IPS-15b (cell line): Measurements from ENCODE around the gene AOC1.
A peak's percentile ranks its signal among the peaks of the same experiment; 100 is the strongest.

Experiments
- H3K27me3 ChIP-seq: one replicate; pipeline ENCODE4 v1.6.1; 2013; ENCODE audit warnings: low read length; ENCODE audit not compliant: control insufficient read depth, insufficient read depth
- H3K36me3 ChIP-seq: one replicate; pipeline ENCODE4 v1.6.1; 2013; ENCODE audit warnings: low read length; ENCODE audit not compliant: control insufficient read depth, insufficient read depth
- H3K4me1 ChIP-seq: one replicate; pipeline ENCODE4 v1.6.1; 2013; ENCODE audit warnings: mild to moderate bottlenecking, low read length; ENCODE audit not compliant: control insufficient read depth, insufficient read depth
- H3K4me3 ChIP-seq: one replicate; pipeline ENCODE4 v1.5.1; 2013; ENCODE audit warnings: low read depth, low read length
- H3K9ac ChIP-seq: one replicate; pipeline ENCODE4 v1.6.1; 2013; ENCODE audit warnings: low read depth, mild to moderate bottlenecking, low read length
- H3K9me3 ChIP-seq: one replicate; pipeline ENCODE4 v1.6.1; 2013; ENCODE audit warnings: mild to moderate bottlenecking, low read length; ENCODE audit not compliant: control insufficient read depth, insufficient read depth

The AOC1 gene

GRCh38 chr7:150896562-150897209 is 44.4 kb downstream of the AOC1 start:
- no peaks in the 10 kb centered on the region for H3K36me3 ChIP-seq
- peaks cover 22% of the 10 kb centered on the region for H3K27me3 ChIP-seq
- H3K9me3 ChIP-seq: no peaks in the 10 kb centered on the region
- H3K4me3 ChIP-seq: no peak overlapping the region
- no peak overlapping the region for H3K9ac ChIP-seq
- peaks cover 11% of the 10 kb centered on the region for H3K4me1 ChIP-seq

GRCh38 chr7:150897502-150898474 is 45.5 kb downstream of the AOC1 start:
- H3K4me3 ChIP-seq: no peak overlapping the region
- peaks cover 24% of the 10 kb centered on the region for H3K27me3 ChIP-seq
- H3K36me3 ChIP-seq: no peaks in the 10 kb centered on the region
- H3K9me3 ChIP-seq: no peaks in the 10 kb centered on the region
- H3K4me1 ChIP-seq: peaks cover 13% of the 10 kb centered on the region
- H3K9ac ChIP-seq: no peak overlapping the region

GRCh38 chr7:150898475-150899011 is 46.2 kb downstream of the AOC1 start:
- H3K36me3 ChIP-seq: no peaks in the 10 kb centered on the region
- no peaks in the 10 kb centered on the region for H3K9me3 ChIP-seq
- H3K4me3 ChIP-seq: no peak overlapping the region
- no peak overlapping the region for H3K9ac ChIP-seq
- H3K4me1 ChIP-seq: peaks cover 13% of the 10 kb centered on the region
- peaks cover 24% of the 10 kb centered on the region for H3K27me3 ChIP-seq

GRCh38 chr7:150900675-150901074 is 48.4 kb downstream of the AOC1 start:
- Histone ChIP-seq H3K9ac (no peak overlapping the region), H3K4me3 (no peak overlapping the region), H3K27me3 (peaks cover 24% of the 10 kb centered on the region), H3K4me1 (peaks cover 13% of the 10 kb centered on the region), H3K36me3 (no peaks in the 10 kb centered on the region), H3K9me3 (no peaks in the 10 kb centered on the region)

GRCh38 chr7:150901160-150902035 is 49.1 kb downstream of the AOC1 start:
- peaks cover 13% of the 10 kb centered on the region for H3K4me1 ChIP-seq
- H3K4me3 ChIP-seq: peak overlapping the region; percentile 8
- H3K9ac ChIP-seq: no peak overlapping the region
- H3K9me3 ChIP-seq: no peaks in the 10 kb centered on the region
- H3K27me3 ChIP-seq: peaks cover 24% of the 10 kb centered on the region
- H3K36me3 ChIP-seq: no peaks in the 10 kb centered on the region

GRCh38 chr7:150902078-150903033 is 50.0 kb downstream of the AOC1 start:
- peaks cover 24% of the 10 kb centered on the region for H3K27me3 ChIP-seq
- no peak overlapping the region for H3K9ac ChIP-seq
- no peaks in the 10 kb centered on the region for H3K36me3 ChIP-seq
- no peak overlapping the region for H3K4me3 ChIP-seq
- no peaks in the 10 kb centered on the region for H3K9me3 ChIP-seq
- peaks cover 13% of the 10 kb centered on the region for H3K4me1 ChIP-seq

GRCh38 chr7:150903606-150904005 is 51.3 kb downstream of the AOC1 start:
- Histone ChIP-seq H3K4me3 (no peak overlapping the region), H3K36me3 (no peaks in the 10 kb centered on the region), H3K9me3 (no peaks in the 10 kb centered on the region), H3K9ac (no peak overlapping the region), H3K27me3 (peaks cover 24% of the 10 kb centered on the region), H3K4me1 (peaks cover 12% of the 10 kb centered on the region)

GRCh38 chr7:150904011-150904909 is 51.9 kb downstream of the AOC1 start:
- Histone ChIP-seq H3K36me3 (no peaks in the 10 kb centered on the region), H3K4me3 (no peak overlapping the region), H3K4me1 (peaks cover 12% of the 10 kb centered on the region), H3K27me3 (peaks cover 18% of the 10 kb centered on the region), H3K9ac (no peak overlapping the region), H3K9me3 (no peaks in the 10 kb centered on the region)

- Histone ChIP-seq H3K4me1 (no peaks in the 10 kb centered on the region), H3K27me3 (peaks cover 2% of the 10 kb centered on the region), H3K4me3 (no peak overlapping the region), H3K9ac (no peak overlapping the region), H3K9me3 (no peaks in the 10 kb centered on the region), H3K36me3 (no peaks in the 10 kb centered on the region)
Observed at GRCh38 chr7:150908173-150908572, 55.9 kb downstream of the AOC1 start.
